SKM-1 treated with dmso at 0.1 percent for 144 hours (cell line): ENCODE data around the gene MMP7.

Source experiments
- DNase-seq: peaks from one replicate; lab custom pipeline; 2025; ENCODE audit not compliant: unreplicated experiment; lab: John Stamatoyannopoulos, UW

Gene MMP7

GRCh38 chr11:102530558-102530957, at the start of gene MMP7:
MMP7 (minus strand) TSS chr11:102530747; CDS start chr11:102530700, 47 bp downstream.
- no peak for DNase-seq

- no peak for DNase-seq
Observed at GRCh38 chr11:102577723-102578122, 47.2 kb upstream of the MMP7 start.

GRCh38 chr11:102577182-102577581, 46.6 kb upstream of the MMP7 start:
- peak; percentile 93 for DNase-seq

GRCh38 chr11:102576350-102576749, 45.8 kb upstream of the MMP7 start:
- no peak for DNase-seq

- no peak for DNase-seq
Observed at GRCh38 chr11:102575012-102575411, 44.5 kb upstream of the MMP7 start.

GRCh38 chr11:102573851-102574250, 43.3 kb upstream of the MMP7 start:
- DNase-seq, result no peak

- DNase-seq, result no peak
Observed at GRCh38 chr11:102572554-102573220, 42.1 kb upstream of the MMP7 start.

GRCh38 chr11:102568851-102569250, 38.3 kb upstream of the MMP7 start:
- no peak for DNase-seq

- no peak for DNase-seq
Observed at GRCh38 chr11:102566112-102566511, 35.6 kb upstream of the MMP7 start.

- DNase-seq, result no peak
Observed at GRCh38 chr11:102564110-102564509, 33.6 kb upstream of the MMP7 start.

- no peak for DNase-seq
Observed at GRCh38 chr11:102561636-102562035, 31.1 kb upstream of the MMP7 start.

GRCh38 chr11:102560555-102561011, 30.0 kb upstream of the MMP7 start:
- DNase-seq, result no peak

- no peak for DNase-seq
Observed at GRCh38 chr11:102559839-102560238, 29.3 kb upstream of the MMP7 start.

- DNase-seq, result no peak
Observed at GRCh38 chr11:102555091-102555490, 24.5 kb upstream of the MMP7 start.

GRCh38 chr11:102553835-102554282, 23.3 kb upstream of the MMP7 start:
- DNase-seq, result no peak

- no peak for DNase-seq
Observed at GRCh38 chr11:102552447-102553194, 22.1 kb upstream of the MMP7 start.

GRCh38 chr11:102552020-102552419, 21.5 kb upstream of the MMP7 start:
- DNase-seq, result no peak

- no peak for DNase-seq
Observed at GRCh38 chr11:102551169-102551781, 20.7 kb upstream of the MMP7 start.

GRCh38 chr11:102546923-102547471, 16.4 kb upstream of the MMP7 start:
- peak; percentile 88 for DNase-seq

GRCh38 chr11:102546427-102546826, 15.9 kb upstream of the MMP7 start:
- no peak for DNase-seq

GRCh38 chr11:102545701-102546100, 15.2 kb upstream of the MMP7 start:
- no peak for DNase-seq

GRCh38 chr11:102544594-102544993, 14.0 kb upstream of the MMP7 start:
- DNase-seq, result no peak
